GM20000 (cell line): ENCODE results near the gene PITPNC1.
"Not testable (repeated sequence)": the region's sequence is repeated elsewhere in the genome, so short reads cannot be mapped to it uniquely, and the experiment has no call there.

Source experiments
- DNase-seq: peaks from one replicate; pipeline ENCODE4 v3.0.0; 2012; ENCODE audit warnings: low spot score
- TF ChIP-seq, protein P1 (sequence below): IDR thresholded peaks from 2 replicates; pipeline ENCODE4 v1.5.1; 2012; ENCODE audit warnings: mild to moderate bottlenecking, control low read depth; ENCODE audit errors: extremely low read depth, missing control alignments

Gene PITPNC1

DNA sequence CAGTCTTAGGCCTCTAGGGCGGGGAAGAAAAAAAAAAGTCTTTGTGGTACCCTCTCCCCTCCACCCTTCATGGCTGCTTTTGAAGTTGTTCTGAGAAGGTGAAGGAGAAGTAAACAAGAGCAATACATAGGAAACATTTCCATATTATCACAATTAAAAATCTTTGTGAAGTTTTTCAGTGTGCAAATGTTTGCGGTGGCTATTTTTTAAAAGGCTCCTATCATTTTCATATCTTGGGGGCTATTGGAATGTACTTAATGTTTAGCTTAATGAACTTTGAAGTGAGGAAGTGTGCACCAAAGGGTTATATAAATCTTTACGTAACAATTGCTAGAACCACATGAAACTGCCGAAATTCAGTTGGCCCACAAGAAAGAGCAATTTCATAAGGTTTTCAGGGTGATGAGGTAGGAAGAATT is 348.3 kb downstream of the PITPNC1 start:
- TF ChIP-seq, protein P1, sequence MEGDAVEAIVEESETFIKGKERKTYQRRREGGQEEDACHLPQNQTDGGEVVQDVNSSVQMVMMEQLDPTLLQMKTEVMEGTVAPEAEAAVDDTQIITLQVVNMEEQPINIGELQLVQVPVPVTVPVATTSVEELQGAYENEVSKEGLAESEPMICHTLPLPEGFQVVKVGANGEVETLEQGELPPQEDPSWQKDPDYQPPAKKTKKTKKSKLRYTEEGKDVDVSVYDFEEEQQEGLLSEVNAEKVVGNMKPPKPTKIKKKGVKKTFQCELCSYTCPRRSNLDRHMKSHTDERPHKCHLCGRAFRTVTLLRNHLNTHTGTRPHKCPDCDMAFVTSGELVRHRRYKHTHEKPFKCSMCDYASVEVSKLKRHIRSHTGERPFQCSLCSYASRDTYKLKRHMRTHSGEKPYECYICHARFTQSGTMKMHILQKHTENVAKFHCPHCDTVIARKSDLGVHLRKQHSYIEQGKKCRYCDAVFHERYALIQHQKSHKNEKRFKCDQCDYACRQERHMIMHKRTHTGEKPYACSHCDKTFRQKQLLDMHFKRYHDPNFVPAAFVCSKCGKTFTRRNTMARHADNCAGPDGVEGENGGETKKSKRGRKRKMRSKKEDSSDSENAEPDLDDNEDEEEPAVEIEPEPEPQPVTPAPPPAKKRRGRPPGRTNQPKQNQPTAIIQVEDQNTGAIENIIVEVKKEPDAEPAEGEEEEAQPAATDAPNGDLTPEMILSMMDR = no peak
- no peak for DNase-seq

DNA sequence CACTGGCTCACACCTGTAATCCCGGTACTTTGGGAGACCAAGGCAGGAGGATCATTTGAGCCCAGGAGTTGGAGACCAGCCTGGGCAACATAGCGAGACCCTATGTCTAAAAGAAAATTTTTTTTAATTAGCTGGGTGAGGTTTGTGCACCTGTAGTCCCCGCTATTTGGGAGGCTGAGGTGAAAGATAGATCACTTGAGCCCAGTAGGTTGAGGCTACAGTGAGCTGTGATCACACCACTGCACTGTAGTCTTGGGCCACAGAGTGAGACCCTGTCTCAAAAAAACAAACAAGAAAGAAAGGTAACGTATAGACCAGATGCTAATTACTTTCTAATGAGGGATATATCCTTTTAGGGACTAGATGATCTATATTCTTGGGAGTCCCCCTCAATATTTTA is 348.7 kb downstream of the PITPNC1 start:
- TF ChIP-seq, protein P1 = no peak
- no peak for DNase-seq

- not testable (repeated sequence) for DNase-seq
Measured at GRCh38 chr17:67727152-67728039, 350.3 kb downstream of the PITPNC1 start.

- TF ChIP-seq, protein P1 = no peak
- no peak for DNase-seq
Measured at GRCh38 chr17:67729903-67730302, 352.8 kb downstream of the PITPNC1 start.

GRCh38 chr17:67730731-67731130 is 353.6 kb downstream of the PITPNC1 start:
- TF ChIP-seq, protein P1 = no peak
- DNase-seq = no peak

DNA sequence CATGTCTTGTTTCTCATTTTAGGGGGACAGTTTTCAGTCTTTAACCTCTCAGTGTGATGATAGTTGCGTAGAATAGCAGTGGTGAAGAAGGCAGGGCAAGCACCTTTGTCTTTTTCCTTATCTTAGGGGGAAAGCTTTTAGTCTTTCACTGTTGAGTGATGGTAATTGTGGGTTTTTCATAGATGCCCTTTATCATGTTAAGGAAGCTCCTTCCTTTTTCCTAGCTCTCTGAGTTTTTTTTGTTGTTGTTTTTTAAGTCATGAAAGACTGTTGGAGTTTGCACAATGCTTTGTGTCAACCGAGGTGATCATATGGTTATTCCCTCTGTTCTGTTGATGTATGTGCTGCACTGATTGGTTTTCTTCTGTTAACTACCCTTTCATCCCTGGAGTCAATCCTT is 356.4 kb downstream of the PITPNC1 start:
- no peak for DNase-seq

GRCh38 chr17:67737145-67737544 is 360.1 kb downstream of the PITPNC1 start:
- TF ChIP-seq, protein P1 = no peak
- no peak for DNase-seq

More for the DNA sequence above, 356.4 kb downstream of the PITPNC1 start:
- TF ChIP-seq, protein P1 = no peak

DNA sequence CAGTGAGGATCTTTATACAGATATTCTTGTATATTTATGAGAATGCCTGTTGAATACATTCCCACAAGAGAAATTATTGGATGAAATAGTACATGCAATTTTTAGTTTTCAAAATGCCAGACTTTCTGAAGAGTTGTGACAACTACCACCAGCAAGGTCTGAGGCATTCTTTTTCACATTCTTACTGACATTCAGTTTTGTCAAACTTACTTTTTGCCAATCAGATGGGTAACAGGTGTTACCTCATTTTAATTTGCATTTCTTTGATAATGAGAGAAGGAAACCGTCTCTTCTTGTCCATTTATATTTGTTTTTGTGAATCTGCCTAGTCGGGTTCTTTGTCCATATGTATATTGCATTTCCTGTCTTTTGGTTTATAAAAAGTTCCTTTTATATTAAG is 364.9 kb downstream of the PITPNC1 start:
- TF ChIP-seq, protein P1 = no peak
- no peak for DNase-seq
